HepG2 (cell line): ENCODE measurements around the gene CHTF8. TPM values are rescaled to one million over a fixed set of nuclear protein-coding genes. Genes with fewer than 3 reads are reported as not detected.

Experiments used
- CHCHD3 ChIP-seq: sonication (generic); formaldehyde crosslinking; IDR thresholded peaks from 2 replicates; pipeline ENCODE4 v1.8.0; 2022; ENCODE audit warnings: mild to moderate bottlenecking, missing genetic modification reagents, moderate library complexity
- RFXANK ChIP-seq: IDR thresholded peaks from 2 replicates; pipeline ENCODE4 v1.6.1; 2016
- SKI ChIP-seq: fragments of 450-650 bp; IDR thresholded peaks from one replicate; pipeline ENCODE4 v1.6.1; 2018; ENCODE audit warnings: mild to moderate bottlenecking; ENCODE audit not compliant: partially characterized antibody
- SSRP1 ChIP-seq: IDR thresholded peaks from 2 replicates; pipeline ENCODE4 v1.6.1; 2016; ENCODE audit warnings: control low read depth
- TMF1 ChIP-seq: sonication (generic); formaldehyde crosslinking; IDR thresholded peaks from 2 replicates; pipeline ENCODE4 v1.8.1; 2022; ENCODE audit warnings: low read depth, missing genetic modification reagents
- ZNF12 ChIP-seq: sonication (generic); formaldehyde crosslinking; IDR thresholded peaks from 2 replicates; pipeline ENCODE4 v1.5.0; 2020; ENCODE audit warnings: missing genetic modification reagents
- ZNF230 ChIP-seq: sonication (generic); formaldehyde crosslinking; IDR thresholded peaks from 2 replicates; pipeline ENCODE4 v1.4.0; 2020; ENCODE audit warnings: mild to moderate bottlenecking, missing genetic modification reagents
- ZNF260 ChIP-seq: sonication (generic); formaldehyde crosslinking; IDR thresholded peaks from 2 replicates; pipeline ENCODE4 v1.4.0; 2020; ENCODE audit warnings: missing genetic modification reagents, low read depth, mild to moderate bottlenecking, borderline replicate concordance
- ZNF354B ChIP-seq: sonication (generic); formaldehyde crosslinking; IDR thresholded peaks from 2 replicates; pipeline ENCODE4 v1.8.0; 2022; ENCODE audit warnings: mild to moderate bottlenecking, missing genetic modification reagents
- ZNF496 ChIP-seq: sonication (generic); formaldehyde crosslinking; IDR thresholded peaks from 2 replicates; pipeline ENCODE4 v1.8.1; 2023; ENCODE audit warnings: mild to moderate bottlenecking, moderate library complexity, missing genetic modification reagents; ENCODE audit not compliant: insufficient replicate concordance
- polyA plus RNA-seq, 8 experiments: library from polyadenylated mRNA; depleted of rRNA in 3 of 8; stranded (reverse) in 7 of 8; unstranded in 1 of 8; fragments of >200 nt; fragmentation: Illumina TruSeq in 4 of 8; extraction: Trizol in 4 of 8; gene quantifications; 2 replicates each; pipeline versions ENCODE4 v1.2.1 to v1.2.3, GENCODE V29; 2011 to 2016; ENCODE audit warnings: low read depth in 4 of 8, missing spikeins in 1 of 8, mixed read lengths in 1 of 8; ENCODE audit not compliant: insufficient read depth in 1 of 8
- total RNA-seq, 5 experiments: library from RNA; depleted of rRNA; stranded (reverse); fragments of >200 nt; fragmentation: Illumina TruSeq; extraction: Trizol; gene quantifications; 2 replicates each; pipeline ENCODE4 v1.2.3, GENCODE V29; 2016; ENCODE audit warnings: low read depth in 1 of 5
- TF ChIP-seq, protein P1 (sequence below): sonication (generic); formaldehyde crosslinking; IDR thresholded peaks from 2 replicates; pipeline ENCODE4 v1.5.0; 2020; ENCODE audit warnings: mild to moderate bottlenecking, missing genetic modification reagents, borderline replicate concordance
- TF ChIP-seq, protein P2 (sequence below): sonication (generic); formaldehyde crosslinking; IDR thresholded peaks from 2 replicates; pipeline ENCODE4 v1.5.0; 2020; ENCODE audit warnings: mild to moderate bottlenecking, missing genetic modification reagents, borderline replicate concordance
- TF ChIP-seq, protein P3 (sequence below): sonication (generic); formaldehyde crosslinking; IDR thresholded peaks from 2 replicates; pipeline ENCODE4 v1.4.0; 2020; ENCODE audit warnings: missing genetic modification reagents
- TF ChIP-seq, protein P4 (sequence below): sonication (generic); formaldehyde crosslinking; IDR thresholded peaks from 2 replicates; pipeline ENCODE4 v1.8.0; 2022; ENCODE audit warnings: missing genetic modification reagents, mild to moderate bottlenecking, borderline replicate concordance
- TF ChIP-seq, protein P5 (sequence below): sonication (generic); formaldehyde crosslinking; IDR thresholded peaks from 2 replicates; pipeline ENCODE4 v1.4.0; 2020; ENCODE audit warnings: mild to moderate bottlenecking, missing genetic modification reagents
- TF ChIP-seq, protein P6 (sequence below): sonication (generic); formaldehyde crosslinking; IDR thresholded peaks from 2 replicates; pipeline ENCODE4 v1.5.0; 2020; ENCODE audit warnings: missing genetic modification reagents

The CHTF8 gene
- total and polyA plus RNA-seq, 2 of the 13 experiments (the other 11 are each of a cell fraction or from before 2014, with no cell fraction given), result 37.2 to 67.5 TPM

DNA sequence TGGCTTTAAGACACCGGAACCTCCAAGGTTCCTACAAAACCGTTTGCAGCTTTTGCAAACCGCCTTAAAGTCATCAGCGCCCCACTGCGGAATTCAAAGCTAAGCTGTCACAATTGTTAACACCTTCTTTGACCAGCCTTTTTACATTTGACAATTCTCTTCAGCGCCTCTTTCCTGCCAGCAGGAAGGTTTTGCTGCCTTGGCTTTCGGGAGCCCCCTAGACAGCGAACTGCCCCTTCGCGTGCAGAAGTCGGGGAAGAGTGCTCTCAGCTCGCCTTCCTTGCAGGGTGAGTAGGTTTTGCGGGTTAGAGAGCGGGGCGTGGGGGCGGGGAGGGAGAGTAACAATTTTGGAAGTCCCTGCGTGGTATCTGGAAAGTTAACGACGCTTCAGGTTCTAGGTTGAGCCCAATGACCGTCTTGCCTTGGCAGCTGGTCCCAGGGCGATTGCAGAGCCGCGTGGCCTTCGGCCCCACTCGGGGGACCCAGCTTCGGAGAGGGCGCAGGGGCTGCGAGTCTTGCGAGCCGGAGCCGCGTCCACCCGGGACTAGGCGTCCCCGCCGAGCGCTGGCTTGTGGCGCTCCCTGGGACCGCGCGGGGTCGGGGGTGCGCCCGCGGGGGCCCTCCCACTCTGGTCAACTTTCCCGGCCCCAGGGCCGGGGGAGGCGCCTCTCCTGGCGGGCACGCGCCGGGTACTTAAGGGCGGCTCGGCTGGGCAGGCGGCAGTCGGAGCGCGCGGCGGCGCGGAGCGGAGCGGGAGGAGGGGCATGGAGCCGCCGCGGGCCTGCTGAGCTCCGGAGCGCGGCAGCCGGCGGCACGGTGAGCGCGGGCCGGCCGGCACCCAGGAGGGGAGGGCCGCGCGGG, 26.7 kb downstream of the CHTF8 start, which contains the start of gene HAS3 (continued):
- TF ChIP-seq, protein P1, sequence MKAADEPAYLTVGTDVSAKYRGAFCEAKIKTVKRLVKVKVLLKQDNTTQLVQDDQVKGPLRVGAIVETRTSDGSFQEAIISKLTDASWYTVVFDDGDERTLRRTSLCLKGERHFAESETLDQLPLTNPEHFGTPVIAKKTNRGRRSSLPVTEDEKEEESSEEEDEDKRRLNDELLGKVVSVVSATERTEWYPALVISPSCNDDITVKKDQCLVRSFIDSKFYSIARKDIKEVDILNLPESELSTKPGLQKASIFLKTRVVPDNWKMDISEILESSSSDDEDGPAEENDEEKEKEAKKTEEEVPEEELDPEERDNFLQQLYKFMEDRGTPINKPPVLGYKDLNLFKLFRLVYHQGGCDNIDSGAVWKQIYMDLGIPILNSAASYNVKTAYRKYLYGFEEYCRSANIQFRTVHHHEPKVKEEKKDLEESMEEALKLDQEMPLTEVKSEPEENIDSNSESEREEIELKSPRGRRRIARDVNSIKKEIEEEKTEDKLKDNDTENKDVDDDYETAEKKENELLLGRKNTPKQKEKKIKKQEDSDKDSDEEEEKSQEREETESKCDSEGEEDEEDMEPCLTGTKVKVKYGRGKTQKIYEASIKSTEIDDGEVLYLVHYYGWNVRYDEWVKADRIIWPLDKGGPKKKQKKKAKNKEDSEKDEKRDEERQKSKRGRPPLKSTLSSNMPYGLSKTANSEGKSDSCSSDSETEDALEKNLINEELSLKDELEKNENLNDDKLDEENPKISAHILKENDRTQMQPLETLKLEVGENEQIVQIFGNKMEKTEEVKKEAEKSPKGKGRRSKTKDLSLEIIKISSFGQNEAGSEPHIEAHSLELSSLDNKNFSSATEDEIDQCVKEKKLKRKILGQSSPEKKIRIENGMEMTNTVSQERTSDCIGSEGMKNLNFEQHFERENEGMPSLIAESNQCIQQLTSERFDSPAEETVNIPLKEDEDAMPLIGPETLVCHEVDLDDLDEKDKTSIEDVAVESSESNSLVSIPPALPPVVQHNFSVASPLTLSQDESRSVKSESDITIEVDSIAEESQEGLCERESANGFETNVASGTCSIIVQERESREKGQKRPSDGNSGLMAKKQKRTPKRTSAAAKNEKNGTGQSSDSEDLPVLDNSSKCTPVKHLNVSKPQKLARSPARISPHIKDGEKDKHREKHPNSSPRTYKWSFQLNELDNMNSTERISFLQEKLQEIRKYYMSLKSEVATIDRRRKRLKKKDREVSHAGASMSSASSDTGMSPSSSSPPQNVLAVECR, result peak; percentile 60; the same call in 1 of the 2 replicates
- TF ChIP-seq, protein P2, sequence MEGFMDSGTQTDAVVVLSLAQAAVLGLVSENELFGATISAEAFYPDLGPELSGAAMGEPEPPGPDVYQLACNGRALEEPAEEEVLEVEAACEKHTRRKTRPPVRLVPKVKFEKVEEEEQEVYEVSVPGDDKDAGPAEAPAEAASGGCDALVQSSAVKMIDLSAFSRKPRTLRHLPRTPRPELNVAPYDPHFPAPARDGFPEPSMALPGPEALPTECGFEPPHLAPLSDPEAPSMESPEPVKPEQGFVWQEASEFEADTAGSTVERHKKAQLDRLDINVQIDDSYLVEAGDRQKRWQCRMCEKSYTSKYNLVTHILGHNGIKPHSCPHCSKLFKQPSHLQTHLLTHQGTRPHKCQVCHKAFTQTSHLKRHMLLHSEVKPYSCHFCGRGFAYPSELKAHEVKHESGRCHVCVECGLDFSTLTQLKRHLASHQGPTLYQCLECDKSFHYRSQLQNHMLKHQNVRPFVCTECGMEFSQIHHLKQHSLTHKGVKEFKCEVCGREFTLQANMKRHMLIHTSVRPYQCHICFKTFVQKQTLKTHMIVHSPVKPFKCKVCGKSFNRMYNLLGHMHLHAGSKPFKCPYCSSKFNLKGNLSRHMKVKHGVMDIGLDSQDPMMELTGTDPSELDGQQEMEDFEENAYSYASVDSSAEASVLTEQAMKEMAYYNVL (CRISPR knock-in tag), result no peak
- TF ChIP-seq, protein P3, sequence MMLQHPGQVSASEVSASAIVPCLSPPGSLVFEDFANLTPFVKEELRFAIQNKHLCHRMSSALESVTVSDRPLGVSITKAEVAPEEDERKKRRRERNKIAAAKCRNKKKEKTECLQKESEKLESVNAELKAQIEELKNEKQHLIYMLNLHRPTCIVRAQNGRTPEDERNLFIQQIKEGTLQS (CRISPR knock-in tag), result no peak
- TF ChIP-seq SKI (no peak), RFXANK (no peak), SSRP1 (no peak), ZNF260 (CRISPR knock-in tag) (no peak), ZNF12 (CRISPR knock-in tag) (no peak), ZNF230 (CRISPR knock-in tag) (no peak; the same call in 1 of the 2 replicates), ZNF496 (no peak), TMF1 (CRISPR knock-in tag) (no peak; the same call in 1 of the 2 replicates), ZNF354B (CRISPR knock-in tag) (no peak), CHCHD3 (no peak)
- TF ChIP-seq, protein P4, sequence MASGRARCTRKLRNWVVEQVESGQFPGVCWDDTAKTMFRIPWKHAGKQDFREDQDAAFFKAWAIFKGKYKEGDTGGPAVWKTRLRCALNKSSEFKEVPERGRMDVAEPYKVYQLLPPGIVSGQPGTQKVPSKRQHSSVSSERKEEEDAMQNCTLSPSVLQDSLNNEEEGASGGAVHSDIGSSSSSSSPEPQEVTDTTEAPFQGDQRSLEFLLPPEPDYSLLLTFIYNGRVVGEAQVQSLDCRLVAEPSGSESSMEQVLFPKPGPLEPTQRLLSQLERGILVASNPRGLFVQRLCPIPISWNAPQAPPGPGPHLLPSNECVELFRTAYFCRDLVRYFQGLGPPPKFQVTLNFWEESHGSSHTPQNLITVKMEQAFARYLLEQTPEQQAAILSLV (CRISPR knock-in tag), result no peak
- TF ChIP-seq, protein P5, sequence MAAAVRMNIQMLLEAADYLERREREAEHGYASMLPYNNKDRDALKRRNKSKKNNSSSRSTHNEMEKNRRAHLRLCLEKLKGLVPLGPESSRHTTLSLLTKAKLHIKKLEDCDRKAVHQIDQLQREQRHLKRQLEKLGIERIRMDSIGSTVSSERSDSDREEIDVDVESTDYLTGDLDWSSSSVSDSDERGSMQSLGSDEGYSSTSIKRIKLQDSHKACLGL, result peak; percentile 14; the same call in 1 of the 2 replicates
- TF ChIP-seq, protein P6, sequence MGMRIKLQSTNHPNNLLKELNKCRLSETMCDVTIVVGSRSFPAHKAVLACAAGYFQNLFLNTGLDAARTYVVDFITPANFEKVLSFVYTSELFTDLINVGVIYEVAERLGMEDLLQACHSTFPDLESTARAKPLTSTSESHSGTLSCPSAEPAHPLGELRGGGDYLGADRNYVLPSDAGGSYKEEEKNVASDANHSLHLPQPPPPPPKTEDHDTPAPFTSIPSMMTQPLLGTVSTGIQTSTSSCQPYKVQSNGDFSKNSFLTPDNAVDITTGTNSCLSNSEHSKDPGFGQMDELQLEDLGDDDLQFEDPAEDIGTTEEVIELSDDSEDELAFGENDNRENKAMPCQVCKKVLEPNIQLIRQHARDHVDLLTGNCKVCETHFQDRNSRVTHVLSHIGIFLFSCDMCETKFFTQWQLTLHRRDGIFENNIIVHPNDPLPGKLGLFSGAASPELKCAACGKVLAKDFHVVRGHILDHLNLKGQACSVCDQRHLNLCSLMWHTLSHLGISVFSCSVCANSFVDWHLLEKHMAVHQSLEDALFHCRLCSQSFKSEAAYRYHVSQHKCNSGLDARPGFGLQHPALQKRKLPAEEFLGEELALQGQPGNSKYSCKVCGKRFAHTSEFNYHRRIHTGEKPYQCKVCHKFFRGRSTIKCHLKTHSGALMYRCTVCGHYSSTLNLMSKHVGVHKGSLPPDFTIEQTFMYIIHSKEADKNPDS (CRISPR knock-in tag), result no peak
